Airway epithelial cell (primary cell): ENCODE results near the gene ZNF763. TPM values are rescaled to one million over a fixed set of nuclear protein-coding genes. Genes with fewer than 3 reads are reported as not detected.

Experiments used
- total RNA-seq: library from RNA; depleted of rRNA; stranded (reverse); fragments of >200 nt; gene quantifications from 2 replicates; pipeline ENCODE4 v1.2.3, GENCODE V29; 2015

The ZNF763 gene
- total RNA-seq = 0.09 and 0.92 TPM in 2 replicates

GRCh38 chr19:11964858-11965645 is at the start of gene ZNF763:
ZNF763 (plus strand) TSS chr19:11965040; CDS start chr19:11965209, 169 bp downstream.

GRCh38 chr19:11924886-11925650 is 39.8 kb upstream of the ZNF763 start, which contains the start of gene ZNF700:
ZNF700 (plus strand) TSS chr19:11925107; CDS start chr19:11925211, 104 bp downstream.

Other genes starting within 250 kb of the ZNF763 start
- 3.4 and 4.9 TPM in 2 replicates for gene ZNF823, start 226.1 kb upstream of the ZNF763 start, total RNA-seq
- gene ZNF441, start 198.0 kb upstream of the ZNF763 start, total RNA-seq = 1.9 and 2.6 TPM in 2 replicates
- gene ZNF491, start 166.5 kb upstream of the ZNF763 start, total RNA-seq = 0.35 and 0.65 TPM in 2 replicates
- gene ZNF440, start 150.8 kb upstream of the ZNF763 start, total RNA-seq = 6.2 and 8.7 TPM in 2 replicates
- 0.65 and 0.92 TPM in 2 replicates for gene ZNF439, start 116.3 kb upstream of the ZNF763 start, total RNA-seq
- 0.63 and 1.1 TPM in 2 replicates for gene ZNF69, start 77.3 kb upstream of the ZNF763 start, total RNA-seq
- 4.2 and 4.3 TPM in 2 replicates for gene ZNF700, start 39.9 kb upstream of the ZNF763 start, total RNA-seq
- 3.8 and 5.3 TPM in 2 replicates for gene ZNF433, start 70.6 kb downstream of the ZNF763 start, total RNA-seq
- gene ZNF878, start 87.9 kb downstream of the ZNF763 start, total RNA-seq = 0.21 and 0.93 TPM in 2 replicates
- 0.56 and 1.1 TPM in 2 replicates for gene ZNF844, start 99.7 kb downstream of the ZNF763 start, total RNA-seq
- gene ZNF20, start 175.3 kb downstream of the ZNF763 start, total RNA-seq = 2.9 and 3.5 TPM in 2 replicates
- 3.0 and 6.2 TPM in 2 replicates for gene ZNF625, start 191.7 kb downstream of the ZNF763 start, total RNA-seq
- gene ZNF136, start 198.1 kb downstream of the ZNF763 start, total RNA-seq = 1.4 and 2.5 TPM in 2 replicates